ENCODE measurements around the gene ARHGAP24.

- TF ChIP-seq REST (IDR thresholded peaks at IDR 0.05; ENCODE audit: unreplicated experiment) (no peak), CTCF (conservative IDR thresholded peaks at IDR 0.05; ENCODE audit: low read depth in 2 of 2) (no peak), EZH2 (IDR thresholded peaks at IDR 0.05; ENCODE audit: low read depth, unreplicated experiment) (no peak), EZH2phosphoT487 (IDR thresholded peaks at IDR 0.05; ENCODE audit: unreplicated experiment) (no peak), STAT1 (IDR thresholded peaks at IDR 0.05; ENCODE audit: unreplicated experiment) (no peak), ZNF462 (CRISPR knock-in tag; IDR thresholded peaks at IDR 0.05) (no peak), NANOG (IDR thresholded peaks at IDR 0.05; ENCODE audit: borderline replicate concordance) (no peak), POLR2AphosphoS5 (IDR thresholded peaks at IDR 0.05; ENCODE audit: low read depth) (no peak), CREB1 (CRISPR knock-in tag; IDR thresholded peaks at IDR 0.05; ENCODE audit: low read depth) (no peak), JUNB (IDR thresholded peaks at IDR 0.05; ENCODE audit: unreplicated experiment) (no peak)
These were observed 250.8 kb downstream of the ARHGAP24 start for GRCh38 chr4:85725721-85726170.
